ENCODE data around the gene NT5C3B.

GRCh38 chr17:41797377-41797776 is 38.7 kb downstream of the NT5C3B start:
- no peak for TF ChIP-seq EZH2 (IDR thresholded peaks at IDR 0.05; ENCODE audit: low read depth)
- no peak for TF ChIP-seq CTCF (conservative IDR thresholded peaks at IDR 0.05)
